Activated CD4-positive, alpha-beta T cell treated with anti-CD3 and anti-CD28 coated beads for 24 hours (primary cell): Measurements from ENCODE around the gene CLUH.

Experiments
- DNase-seq, 2 donors: peaks; one replicate each; pipeline ENCODE4 v3.0.0-alpha.2; 2020; ENCODE audit warnings: low read depth in 2 of 2

CLUH gene

GRCh38 chr17:2721603-2722002 lies 10.0 kb upstream of the CLUH start:
- DNase-seq, result no peak

DNA sequence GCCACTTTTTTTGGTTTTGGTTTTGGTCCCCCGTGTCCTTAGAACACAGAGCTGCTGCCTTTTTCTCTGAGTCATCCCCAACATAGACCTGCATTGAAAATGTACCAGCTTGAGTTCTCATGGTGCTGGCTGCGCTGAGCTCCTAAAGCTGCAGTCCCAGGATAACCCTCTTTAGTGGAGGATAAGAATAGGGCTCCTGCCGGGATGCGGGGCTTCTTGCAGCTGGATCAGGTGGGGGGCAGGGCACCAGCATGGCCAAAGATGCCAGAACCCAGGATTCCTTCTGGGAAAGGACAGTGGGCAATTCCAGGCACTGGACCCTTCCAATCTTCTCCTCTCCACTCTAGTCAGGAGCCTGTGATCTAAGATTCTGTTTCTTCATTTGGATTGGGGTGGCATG lies 8.3 kb upstream of the CLUH start:
- no peak for DNase-seq

DNA sequence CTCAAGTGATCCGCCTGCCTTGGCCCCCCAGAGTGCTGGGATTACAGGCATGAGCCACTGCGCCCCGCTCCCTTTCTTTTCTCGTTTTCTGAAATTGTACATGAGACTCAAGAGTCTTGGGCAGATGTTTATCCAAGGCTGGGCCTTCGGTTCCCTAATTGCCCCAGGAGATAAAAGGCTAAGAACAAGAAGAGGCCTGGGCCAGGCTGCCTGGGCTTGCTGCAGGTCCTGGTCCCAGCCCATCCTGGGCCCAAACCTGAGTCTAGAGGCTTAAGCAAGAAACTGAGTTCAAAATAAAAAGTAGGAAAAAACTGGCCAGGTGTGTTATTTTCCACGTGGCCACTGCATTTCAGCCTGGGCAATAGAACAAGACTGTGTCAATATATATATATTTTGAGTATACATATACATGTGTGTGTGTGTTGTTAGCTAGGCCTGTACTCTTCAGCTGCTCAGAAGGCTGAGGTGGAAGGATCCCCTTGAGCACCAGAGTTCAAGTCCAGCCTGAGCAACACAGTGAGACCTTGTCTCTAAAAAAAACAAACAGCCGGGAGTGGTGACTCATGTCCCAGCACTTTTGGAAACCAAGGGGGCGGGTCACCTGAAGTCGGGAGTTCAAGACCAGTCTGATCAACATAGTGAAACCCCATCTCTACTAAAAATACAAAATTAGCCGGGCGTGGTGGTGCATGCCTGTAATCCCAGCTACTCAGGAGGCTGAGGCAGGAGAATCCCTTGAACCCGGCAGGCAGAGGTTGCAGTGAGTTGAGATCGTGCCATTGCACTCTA lies 6.8 kb upstream of the CLUH start:
- DNase-seq, result no peak

DNA sequence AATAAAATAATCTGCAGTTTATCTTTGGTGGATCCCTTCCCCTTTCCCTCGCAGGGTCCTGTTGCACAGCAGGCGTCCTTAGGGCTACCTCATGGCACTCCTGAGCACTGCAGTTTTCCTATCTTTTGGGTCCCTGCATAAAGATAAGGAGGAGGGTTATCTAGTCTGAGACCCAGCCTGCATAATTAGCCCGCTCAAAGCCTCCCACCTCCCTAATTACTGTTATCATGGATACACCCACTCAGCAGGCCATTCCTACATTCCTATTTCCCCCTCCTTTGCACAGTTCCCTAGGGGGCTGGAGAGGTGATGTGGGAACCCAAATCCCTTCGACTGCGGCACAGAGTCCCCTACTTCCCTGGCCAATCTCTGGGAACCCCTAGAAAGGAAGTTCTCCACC lies 5.1 kb upstream of the CLUH start:
- DNase-seq, result no peak

DNA sequence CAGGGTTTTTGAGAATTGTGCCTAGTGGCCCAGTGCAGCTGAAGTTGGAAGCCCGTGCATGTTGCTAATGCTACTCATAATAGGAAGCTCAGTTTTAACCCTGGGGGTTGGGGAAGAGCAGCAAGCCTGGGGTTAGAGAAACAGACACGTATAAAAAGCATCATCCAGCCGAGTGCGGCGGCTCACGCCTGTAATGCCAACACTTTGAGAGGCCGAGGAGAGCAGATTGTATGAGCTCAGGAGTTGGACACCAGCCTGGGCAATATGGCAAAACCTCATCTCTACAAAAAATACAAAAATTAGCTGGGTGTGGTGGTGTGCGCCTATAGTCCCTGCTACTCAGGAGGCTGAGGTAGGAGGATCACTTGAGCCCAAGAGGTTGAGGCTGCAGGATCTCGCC lies 2.3 kb upstream of the CLUH start:
- DNase-seq, result no peak

DNA sequence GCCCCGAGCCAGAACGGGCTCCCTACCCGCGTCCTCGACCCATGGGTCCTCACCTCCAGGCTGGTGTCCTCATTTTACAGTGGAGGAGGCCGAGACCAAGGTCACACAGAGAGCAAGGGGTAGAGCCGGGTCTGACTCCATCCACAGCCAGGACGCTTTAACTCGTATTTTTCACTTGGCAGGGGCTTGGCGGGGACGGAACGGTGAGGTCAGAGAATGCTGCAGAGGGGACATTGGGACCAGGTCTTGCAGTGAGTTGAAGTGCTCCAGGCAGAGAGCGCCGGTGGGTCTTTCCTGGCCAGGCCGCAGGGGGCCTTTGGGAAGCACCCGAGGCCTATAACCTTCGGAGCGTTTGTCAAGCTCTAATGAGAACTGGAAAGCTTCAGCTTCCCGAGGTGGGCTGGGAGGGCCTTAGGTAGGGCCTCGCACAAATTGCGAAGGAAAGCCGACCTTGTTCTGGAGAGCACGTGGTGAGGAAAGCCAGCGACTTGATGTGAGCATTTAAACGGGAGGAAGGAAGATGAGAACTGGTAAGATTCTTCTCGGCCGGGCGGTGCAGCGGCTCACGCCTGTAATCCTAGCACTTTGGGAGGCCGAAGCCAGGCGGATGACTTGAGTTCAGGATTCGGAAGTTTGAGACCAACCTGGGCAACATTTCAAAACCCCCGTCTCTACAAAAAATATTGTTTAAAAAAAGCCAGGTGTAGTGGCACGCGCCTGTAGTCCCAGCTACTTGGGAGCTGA lies 908 bp upstream of the CLUH start:
- no peak for DNase-seq

DNA sequence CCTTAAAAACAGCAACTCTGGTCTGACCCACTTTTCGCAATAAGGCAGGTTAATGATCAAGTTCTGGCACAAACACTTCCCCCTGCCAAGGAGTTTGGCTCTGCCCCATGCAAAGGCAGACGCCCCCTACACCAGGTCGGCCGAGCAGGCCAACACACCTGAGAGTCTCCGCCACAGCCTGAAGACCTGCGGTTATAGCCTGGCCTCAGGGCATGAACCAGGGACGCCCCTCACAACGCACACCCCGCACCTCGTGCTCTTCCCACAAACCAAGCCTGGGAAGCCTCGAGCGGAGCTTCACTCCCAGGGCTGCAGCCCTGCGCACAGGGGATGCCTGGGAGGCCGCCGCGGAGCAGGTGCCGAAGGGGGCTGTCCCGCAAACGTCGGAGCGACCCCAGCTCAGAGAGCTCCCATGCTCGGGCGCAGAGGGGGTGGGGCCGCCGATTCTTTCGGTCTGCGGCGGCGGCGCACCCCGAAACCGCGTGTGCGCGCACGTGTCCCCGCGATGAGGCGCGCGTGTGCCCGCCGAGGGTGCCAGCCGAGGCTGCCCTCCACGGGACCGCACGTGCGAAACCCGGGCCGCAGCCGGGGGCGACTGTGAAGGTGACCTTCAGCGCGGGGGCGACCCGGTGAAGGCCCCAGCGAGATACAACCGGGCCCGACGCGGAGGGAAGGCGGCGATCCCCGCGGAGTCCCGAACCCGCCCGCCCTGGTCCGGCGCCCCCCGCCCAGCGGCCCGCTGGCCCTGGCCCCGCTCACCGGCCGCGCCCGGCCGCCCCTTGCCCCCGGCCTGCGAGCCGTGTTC lies 559 bp downstream of the CLUH start:
- peak in 1 of 2 donors; percentile 35 for DNase-seq

GRCh38 chr17:2710071-2710802 lies 1.3 kb downstream of the CLUH start:
- DNase-seq, result no peak

GRCh38 chr17:2709183-2709661 lies 2.3 kb downstream of the CLUH start:
- DNase-seq, result no peak

DNA sequence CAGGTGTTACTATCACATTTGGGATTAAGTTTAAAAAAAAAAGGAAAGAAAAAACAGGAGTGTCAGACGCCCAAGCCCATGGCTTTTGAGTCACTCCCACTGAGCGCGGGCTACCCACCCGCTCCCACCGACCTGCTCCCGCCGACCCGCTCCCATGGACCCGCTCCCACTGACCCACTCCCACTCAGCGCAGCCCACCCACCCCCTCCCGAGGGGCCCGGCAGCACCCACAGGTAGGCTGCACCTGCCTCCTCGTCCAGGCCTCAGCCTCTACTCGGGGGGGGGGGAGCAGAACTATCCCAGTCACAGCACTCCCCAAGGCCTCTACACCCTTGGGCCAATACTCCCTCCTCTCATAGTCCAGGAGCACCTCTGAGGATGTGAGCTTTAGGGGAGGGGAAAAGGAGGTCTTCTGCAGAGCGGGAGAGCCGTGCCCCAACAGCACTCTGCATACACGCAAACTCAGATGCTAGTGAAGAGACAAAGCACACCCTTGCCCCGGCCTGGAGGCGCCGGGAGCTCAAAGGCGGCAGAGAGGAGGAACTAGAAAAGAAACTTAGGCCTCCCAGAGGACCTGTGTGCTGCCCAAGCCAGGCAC lies 2.9 kb downstream of the CLUH start:
- DNase-seq, result no peak

DNA sequence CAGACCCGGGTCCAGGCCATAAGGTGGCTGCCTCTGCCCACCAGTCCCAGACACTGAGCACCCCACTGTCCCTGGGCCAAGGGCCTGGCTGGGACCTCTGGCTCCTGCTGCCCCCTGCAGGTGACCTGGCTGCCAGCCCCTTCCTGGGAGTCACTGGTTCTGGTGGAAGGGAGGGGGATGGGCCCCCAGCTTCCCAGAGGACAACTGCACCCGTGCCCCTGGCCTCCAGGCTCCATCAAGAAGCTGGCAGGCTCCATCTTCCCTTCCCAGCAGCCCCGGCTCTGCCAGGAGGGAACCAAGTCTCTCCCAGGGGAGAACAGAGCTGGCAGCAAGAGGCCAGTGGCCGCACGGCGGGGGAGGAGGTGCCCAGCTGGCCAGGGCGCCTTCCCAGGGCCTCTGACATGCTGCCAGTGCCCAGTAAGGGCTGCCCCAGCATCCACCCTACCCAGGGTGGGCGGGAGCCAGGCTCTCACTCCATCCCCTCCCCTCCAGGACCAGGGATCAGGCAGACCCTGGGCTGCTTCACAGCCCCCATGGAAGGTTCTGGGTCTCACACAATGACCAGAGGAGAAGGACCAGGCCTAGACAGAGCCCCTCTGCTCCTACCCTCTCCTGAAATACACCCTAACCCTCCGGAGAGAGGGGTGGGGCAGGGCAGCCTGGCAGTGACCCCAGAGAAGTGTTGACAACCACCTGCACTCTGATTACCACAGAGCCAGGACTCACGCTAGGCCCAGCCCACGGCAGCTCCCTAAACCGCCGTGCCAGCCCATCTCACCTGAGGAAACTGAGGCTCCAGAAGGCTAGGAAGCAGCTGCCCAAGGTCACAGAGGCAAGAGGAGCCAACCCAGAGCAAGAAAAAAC lies 3.6 kb downstream of the CLUH start:
- DNase-seq, result no peak

GRCh38 chr17:2706911-2707510 lies 4.6 kb downstream of the CLUH start:
- no peak for DNase-seq

- no peak for DNase-seq
Measured at GRCh38 chr17:2705888-2706795, 5.4 kb downstream of the CLUH start.

DNA sequence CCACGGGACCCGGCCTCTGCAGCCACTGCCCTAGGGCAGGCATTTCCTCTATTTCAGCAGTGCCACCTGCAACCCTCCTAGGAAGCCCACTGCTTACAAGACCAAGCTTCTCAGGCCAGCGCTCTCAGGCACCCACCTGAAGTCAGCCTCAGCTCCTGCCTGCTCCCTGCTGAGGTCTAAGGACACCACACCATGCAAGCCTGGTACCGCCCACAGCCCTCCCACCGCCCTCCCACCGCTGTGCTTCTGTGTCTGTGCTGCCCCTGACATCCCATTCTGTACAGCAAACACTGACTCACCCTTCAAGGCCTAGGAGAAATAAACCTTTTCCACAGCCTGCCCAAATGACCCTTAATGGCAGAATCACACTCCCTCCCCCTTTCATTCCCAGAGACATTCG lies 6.3 kb downstream of the CLUH start:
- DNase-seq, result no peak

- DNase-seq, result no peak
Measured at GRCh38 chr17:2704890-2705248, 6.7 kb downstream of the CLUH start.

GRCh38 chr17:2704031-2704889 lies 7.3 kb downstream of the CLUH start:
- no peak for DNase-seq

DNA sequence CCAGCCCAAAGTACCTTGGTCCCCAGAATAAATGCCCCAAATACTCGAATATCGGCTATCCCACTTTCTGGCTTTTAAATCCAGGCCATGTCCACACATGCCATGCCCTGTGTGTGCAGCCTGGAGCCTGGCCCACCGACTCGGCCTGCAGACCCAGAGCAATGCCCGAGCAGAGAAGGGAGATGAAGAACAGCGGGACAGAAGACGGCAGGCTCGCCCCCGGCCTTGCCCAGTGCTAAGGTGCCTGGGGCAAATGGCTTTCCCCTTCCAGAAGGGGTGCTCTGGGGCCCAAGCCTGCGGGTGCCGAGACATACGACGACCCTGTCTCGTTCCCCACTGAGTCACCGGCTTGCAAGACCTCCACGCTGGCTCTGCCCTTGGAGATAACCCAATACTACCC lies 8.0 kb downstream of the CLUH start:
- no peak for DNase-seq

DNA sequence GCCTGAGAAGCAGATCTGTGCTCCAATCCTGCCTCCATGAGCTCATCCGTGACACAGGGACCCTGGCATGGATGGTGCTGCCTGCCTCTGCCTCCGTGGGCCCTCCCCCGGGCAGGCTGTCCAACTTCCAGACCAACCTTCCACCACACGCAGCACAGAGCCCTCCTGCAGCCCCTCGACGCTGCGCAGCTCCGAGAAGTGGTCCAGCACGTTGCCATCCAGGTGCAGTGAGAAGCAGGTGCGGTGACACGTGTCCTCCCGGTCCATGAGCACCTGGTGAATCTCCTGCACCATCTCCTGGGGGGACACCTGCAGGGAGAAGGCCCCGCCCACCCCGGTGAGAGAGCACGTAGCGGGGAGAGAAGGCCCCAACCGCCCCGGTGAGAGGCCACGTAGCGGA lies 8.4 kb downstream of the CLUH start:
- DNase-seq, result no peak
